NT2/D1 (cell line): Measurements from ENCODE around the gene BDKRB1.

Source experiments
- YY1 ChIP-seq: IDR thresholded peaks from 2 replicates; pipeline ENCODE4 v1.6.1; 2011; ENCODE audit not compliant: insufficient read length, insufficient read depth
- ZNF274 ChIP-seq: IDR thresholded peaks from 2 replicates; pipeline ENCODE4 v1.6.1; 2011; ENCODE audit warnings: mild to moderate bottlenecking, low read depth, low read length

GRCh38 chr14:96252999-96253539 is 2.9 kb upstream of the BDKRB1 start:
- TF ChIP-seq ZNF274 (no peak), YY1 (no peak)
